ENCODE results near the gene TMA7B.

The TMA7B gene

DNA sequence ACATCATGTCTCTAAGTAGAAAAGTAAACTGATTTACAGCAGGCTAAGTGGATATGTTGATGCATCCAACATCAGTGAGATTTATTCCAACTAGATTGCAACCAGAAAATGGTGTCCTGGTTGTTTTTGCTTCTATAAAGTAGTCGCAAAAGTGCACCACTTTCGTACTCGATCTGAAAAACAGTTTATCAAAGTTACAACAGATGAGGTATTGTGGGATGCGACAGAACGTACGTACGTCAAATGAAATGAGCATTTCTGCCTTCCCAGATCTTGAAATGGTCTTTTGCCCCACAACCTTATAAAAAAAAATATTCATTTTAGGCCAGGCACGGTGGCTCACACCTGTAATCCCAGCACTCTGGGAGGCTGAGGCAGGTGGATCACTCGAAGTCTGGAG is 45.6 kb upstream of the TMA7B start:
- TF ChIP-seq, protein P1, sequence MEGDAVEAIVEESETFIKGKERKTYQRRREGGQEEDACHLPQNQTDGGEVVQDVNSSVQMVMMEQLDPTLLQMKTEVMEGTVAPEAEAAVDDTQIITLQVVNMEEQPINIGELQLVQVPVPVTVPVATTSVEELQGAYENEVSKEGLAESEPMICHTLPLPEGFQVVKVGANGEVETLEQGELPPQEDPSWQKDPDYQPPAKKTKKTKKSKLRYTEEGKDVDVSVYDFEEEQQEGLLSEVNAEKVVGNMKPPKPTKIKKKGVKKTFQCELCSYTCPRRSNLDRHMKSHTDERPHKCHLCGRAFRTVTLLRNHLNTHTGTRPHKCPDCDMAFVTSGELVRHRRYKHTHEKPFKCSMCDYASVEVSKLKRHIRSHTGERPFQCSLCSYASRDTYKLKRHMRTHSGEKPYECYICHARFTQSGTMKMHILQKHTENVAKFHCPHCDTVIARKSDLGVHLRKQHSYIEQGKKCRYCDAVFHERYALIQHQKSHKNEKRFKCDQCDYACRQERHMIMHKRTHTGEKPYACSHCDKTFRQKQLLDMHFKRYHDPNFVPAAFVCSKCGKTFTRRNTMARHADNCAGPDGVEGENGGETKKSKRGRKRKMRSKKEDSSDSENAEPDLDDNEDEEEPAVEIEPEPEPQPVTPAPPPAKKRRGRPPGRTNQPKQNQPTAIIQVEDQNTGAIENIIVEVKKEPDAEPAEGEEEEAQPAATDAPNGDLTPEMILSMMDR (IDR thresholded peaks at IDR 0.05; ENCODE audit: low read depth, low read length) = no peak
- no peak for TF ChIP-seq EZH2phosphoT487 (IDR thresholded peaks at IDR 0.05; ENCODE audit: low read depth)

DNA sequence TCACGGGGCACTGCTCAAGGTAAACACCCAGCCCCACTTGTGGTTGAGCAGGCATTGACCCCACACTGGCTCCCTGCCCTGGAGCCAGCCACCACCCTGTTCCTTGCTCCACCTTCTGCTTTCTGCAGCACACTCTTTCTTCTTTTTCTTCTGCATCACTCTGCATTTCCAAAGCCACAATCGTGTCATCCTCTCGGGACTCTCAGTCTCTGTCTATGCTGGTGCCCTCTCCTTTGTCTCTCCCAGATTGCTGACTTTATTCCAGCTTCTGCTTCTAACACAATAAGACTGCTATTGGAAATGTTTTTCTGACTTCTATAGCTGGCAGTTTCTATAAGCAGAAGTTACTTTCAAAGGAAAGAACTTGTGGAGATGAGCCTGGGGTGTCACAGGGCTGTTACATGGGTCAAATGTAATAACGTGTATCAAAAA is 44.9 kb upstream of the TMA7B start:
- no peak overlapping the region for H2AFZ ChIP-seq (ENCODE audit: low read depth, low read length)
- peaks cover 51% of the 10 kb centered on the region for H3K27me3 ChIP-seq (ENCODE audit: low read depth, low read length)
- no peaks in the 10 kb centered on the region for H3K36me3 ChIP-seq (replicated peaks; ENCODE audit: low read depth, low read length)
- H3K4me2 ChIP-seq (ENCODE audit: low read length) = no peak overlapping the region
- TF ChIP-seq, protein P1 (IDR thresholded peaks at IDR 0.05; ENCODE audit: low read depth, low read length) = no peak
- TF ChIP-seq EZH2phosphoT487 (IDR thresholded peaks at IDR 0.05; ENCODE audit: low read depth) = no peak
- no peaks in the 10 kb centered on the region for H3K79me2 ChIP-seq (ENCODE audit: low read length)
- no peaks in the 10 kb centered on the region for H3K9me3 ChIP-seq (ENCODE audit: insufficient read depth, low read length)
- H3K9ac ChIP-seq (ENCODE audit: low read length) = no peak overlapping the region
- H4K20me1 ChIP-seq (ENCODE audit: insufficient read depth, low read length) = no peaks in the 10 kb centered on the region
- H3K4me1 ChIP-seq (ENCODE audit: low read length) = no peaks in the 10 kb centered on the region
- no peak overlapping the region for H3K27ac ChIP-seq (ENCODE audit: low read length)
- H3K4me3 ChIP-seq (ENCODE audit: low read length) = no peak overlapping the region

More for the DNA sequence above, 45.6 kb upstream of the TMA7B start:
- Histone ChIP-seq H3K79me2 (ENCODE audit: low read length) (no peaks in the 10 kb centered on the region), H3K9me3 (ENCODE audit: insufficient read depth, low read length) (no peaks in the 10 kb centered on the region), H4K20me1 (ENCODE audit: insufficient read depth, low read length) (no peaks in the 10 kb centered on the region), H3K4me2 (ENCODE audit: low read length) (no peak overlapping the region), H3K4me3 (ENCODE audit: low read length) (no peak overlapping the region), H3K36me3 (replicated peaks; ENCODE audit: low read depth, low read length) (no peaks in the 10 kb centered on the region), H3K9ac (ENCODE audit: low read length) (no peak overlapping the region), H3K27ac (ENCODE audit: low read length) (no peak overlapping the region), H3K27me3 (ENCODE audit: low read depth, low read length) (peaks cover 51% of the 10 kb centered on the region), H3K4me1 (ENCODE audit: low read length) (no peaks in the 10 kb centered on the region), H2AFZ (ENCODE audit: low read depth, low read length) (no peak overlapping the region)

DNA sequence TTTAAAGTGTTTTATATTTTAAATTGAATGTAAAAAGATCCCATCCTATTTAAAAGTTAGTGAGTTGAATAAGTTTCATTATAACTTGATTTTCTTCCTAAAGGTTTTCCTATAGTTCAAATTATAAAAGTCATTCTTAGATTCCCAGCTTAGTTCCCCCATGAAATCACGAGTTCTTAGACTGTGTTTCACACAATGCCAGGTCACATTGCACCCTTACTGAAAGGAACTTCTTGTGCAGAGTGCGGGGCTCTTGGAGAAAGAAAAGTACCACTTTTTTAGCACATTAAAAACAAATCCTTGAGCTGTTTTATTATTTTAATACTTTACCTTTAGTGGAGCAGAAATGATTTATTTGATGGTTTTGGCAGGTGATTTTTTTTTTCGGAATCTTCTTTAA is 43.7 kb upstream of the TMA7B start:
- Histone ChIP-seq H3K4me1 (ENCODE audit: low read length) (no peaks in the 10 kb centered on the region), H3K9me3 (ENCODE audit: insufficient read depth, low read length) (no peaks in the 10 kb centered on the region), H4K20me1 (ENCODE audit: insufficient read depth, low read length) (no peaks in the 10 kb centered on the region), H3K4me3 (ENCODE audit: low read length) (no peak overlapping the region), H3K27ac (ENCODE audit: low read length) (no peak overlapping the region), H3K79me2 (ENCODE audit: low read length) (no peaks in the 10 kb centered on the region), H3K4me2 (ENCODE audit: low read length) (no peak overlapping the region), H3K27me3 (ENCODE audit: low read depth, low read length) (peaks cover 57% of the 10 kb centered on the region), H2AFZ (ENCODE audit: low read depth, low read length) (no peak overlapping the region), H3K36me3 (replicated peaks; ENCODE audit: low read depth, low read length) (no peaks in the 10 kb centered on the region), H3K9ac (ENCODE audit: low read length) (no peak overlapping the region)
- no peak for TF ChIP-seq EZH2phosphoT487 (IDR thresholded peaks at IDR 0.05; ENCODE audit: low read depth)
- TF ChIP-seq, protein P1 (IDR thresholded peaks at IDR 0.05; ENCODE audit: low read depth, low read length) = no peak

DNA sequence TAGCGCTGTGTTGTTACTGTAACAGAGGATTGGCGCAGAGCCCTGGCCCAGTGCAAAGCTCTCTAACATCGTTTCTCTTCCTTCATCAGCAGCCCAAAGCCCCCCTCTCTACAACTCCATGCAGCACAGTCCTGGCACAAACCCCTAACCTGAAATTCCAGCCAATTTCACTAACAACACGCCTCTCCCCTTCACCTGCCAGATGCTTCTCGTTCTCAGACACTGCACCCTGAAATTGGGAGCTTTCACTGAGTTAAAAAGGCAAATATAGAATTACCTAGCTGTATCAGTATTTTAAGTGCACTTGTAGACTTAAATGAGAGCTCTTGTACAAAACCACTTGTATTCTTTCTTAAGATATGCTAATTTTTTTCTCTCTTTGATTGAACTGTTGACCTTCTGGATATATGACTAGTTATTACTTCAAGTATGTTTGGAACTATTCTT is 43.0 kb upstream of the TMA7B start:
- Histone ChIP-seq H3K4me1 (ENCODE audit: low read length) (no peaks in the 10 kb centered on the region), H4K20me1 (ENCODE audit: insufficient read depth, low read length) (no peaks in the 10 kb centered on the region), H3K4me2 (ENCODE audit: low read length) (no peak overlapping the region), H3K36me3 (replicated peaks; ENCODE audit: low read depth, low read length) (no peaks in the 10 kb centered on the region), H3K9ac (ENCODE audit: low read length) (no peak overlapping the region), H3K79me2 (ENCODE audit: low read length) (no peaks in the 10 kb centered on the region), H2AFZ (ENCODE audit: low read depth, low read length) (no peak overlapping the region), H3K27me3 (ENCODE audit: low read depth, low read length) (peaks cover 59% of the 10 kb centered on the region), H3K9me3 (ENCODE audit: insufficient read depth, low read length) (no peaks in the 10 kb centered on the region), H3K27ac (ENCODE audit: low read length) (no peak overlapping the region), H3K4me3 (ENCODE audit: low read length) (no peak overlapping the region)
- TF ChIP-seq, protein P1 (IDR thresholded peaks at IDR 0.05; ENCODE audit: low read depth, low read length) = no peak
- no peak for TF ChIP-seq EZH2phosphoT487 (IDR thresholded peaks at IDR 0.05; ENCODE audit: low read depth)
